ENCODE data around the gene MYO3B. TPM values are rescaled to one million over a fixed set of nuclear protein-coding genes. Genes with fewer than 3 reads are reported as not detected.

The MYO3B gene
- total RNA-seq, 3 donors from 2014 or later (not counting 1 experiment from before 2014, with no cell fraction given): 0.68 to 0.88 (median 0.75) TPM

GRCh38 chr2:170679607-170680079 is 501.7 kb downstream of the MYO3B start:
- no peak overlapping the region for H3K27ac Mint-ChIP-seq
- H3K9me3 ChIP-seq (ENCODE audit: control insufficient read depth, insufficient read depth, low read length): no peaks in the 10 kb centered on the region
- H3K4me3 Mint-ChIP-seq: no peak overlapping the region
- no peaks in the 10 kb centered on the region for H3K36me3 Mint-ChIP-seq
- H3K4me1 ChIP-seq (ENCODE audit: control insufficient read depth, insufficient read depth, low read length): no peaks in the 10 kb centered on the region
- 70% methylated on average over 3 of the region's 5 CpGs for WGBS (ENCODE audit: insufficient coverage)
- TF ChIP-seq CTCF (IDR thresholded peaks at IDR 0.05): no peak
- H3K27ac ChIP-seq (ENCODE audit: low read length): no peak overlapping the region
- no peaks in the 10 kb centered on the region for H3K4me1 Mint-ChIP-seq
- intact Hi-C loops (cut with micrococcal nuclease): no loop called here
- no peak for ATAC-seq
- no peaks in the 10 kb centered on the region for H3K36me3 ChIP-seq (ENCODE audit: control insufficient read depth, insufficient read depth, low read length)
- no peaks in the 10 kb centered on the region for H3K9me3 Mint-ChIP-seq
- H3K27me3 ChIP-seq (ENCODE audit: control insufficient read depth, insufficient read depth, low read length): peaks cover 2% of the 10 kb centered on the region
- peak in 1 of 2 donors; percentile 5 for DNase-seq
- peaks cover 0 to 6% of the 10 kb centered on the region in 2 donors for H3K27me3 Mint-ChIP-seq (ENCODE audit: low read depth in 2 of 2)
- H3K4me3 ChIP-seq (ENCODE audit: low read length): no peak overlapping the region

- Histone ChIP-seq H3K27ac (ENCODE audit: low read length) (no peak overlapping the region), H3K4me3 (ENCODE audit: low read length) (no peak overlapping the region), H3K4me1 (ENCODE audit: control insufficient read depth, insufficient read depth, low read length) (no peaks in the 10 kb centered on the region), H3K9me3 (ENCODE audit: control insufficient read depth, insufficient read depth, low read length) (no peaks in the 10 kb centered on the region), H3K27me3 (ENCODE audit: control insufficient read depth, insufficient read depth, low read length) (peaks cover 2% of the 10 kb centered on the region), H3K36me3 (ENCODE audit: control insufficient read depth, insufficient read depth, low read length) (no peaks in the 10 kb centered on the region)
- no peak overlapping the region for H3K4me3 Mint-ChIP-seq
- no peaks in the 10 kb centered on the region for H3K9me3 Mint-ChIP-seq
- intact Hi-C loops (cut with micrococcal nuclease): no loop called here
- no peaks in the 10 kb centered on the region for H3K36me3 Mint-ChIP-seq
- no peak for ATAC-seq
- no peak for TF ChIP-seq CTCF (IDR thresholded peaks at IDR 0.05)
- DNase-seq: no peak
- H3K4me1 Mint-ChIP-seq: no peaks in the 10 kb centered on the region
- H3K27ac Mint-ChIP-seq: no peak overlapping the region
- WGBS (ENCODE audit: insufficient coverage): 78% methylated on average over 2 of the region's 2 CpGs
- peaks cover 6% of the 10 kb centered on the region in 2 donors for H3K27me3 Mint-ChIP-seq (ENCODE audit: low read depth in 2 of 2)
These were observed 502.4 kb downstream of the MYO3B start for GRCh38 chr2:170680172-170680941.

GRCh38 chr2:170681311-170681710 is 503.4 kb downstream of the MYO3B start:
- no peaks in the 10 kb centered on the region for H3K4me1 Mint-ChIP-seq
- TF ChIP-seq CTCF (IDR thresholded peaks at IDR 0.05): no peak
- H3K27me3 Mint-ChIP-seq (ENCODE audit: low read depth in 2 of 2): peaks cover 10 to 16% of the 10 kb centered on the region in 2 donors
- no peak for ATAC-seq
- Histone ChIP-seq H3K27ac (ENCODE audit: low read length) (no peak overlapping the region), H3K4me1 (ENCODE audit: control insufficient read depth, insufficient read depth, low read length) (no peaks in the 10 kb centered on the region), H3K36me3 (ENCODE audit: control insufficient read depth, insufficient read depth, low read length) (no peaks in the 10 kb centered on the region), H3K9me3 (ENCODE audit: control insufficient read depth, insufficient read depth, low read length) (no peaks in the 10 kb centered on the region), H3K27me3 (ENCODE audit: control insufficient read depth, insufficient read depth, low read length) (peaks cover 2% of the 10 kb centered on the region), H3K4me3 (ENCODE audit: low read length) (no peak overlapping the region)
- WGBS (ENCODE audit: insufficient coverage): 94% methylated on average over 1 of the region's 1 CpG
- no peak for DNase-seq
- intact Hi-C loops (cut with micrococcal nuclease): no loop called here
- H3K4me3 Mint-ChIP-seq: no peak overlapping the region
- H3K36me3 Mint-ChIP-seq: no peaks in the 10 kb centered on the region
- H3K27ac Mint-ChIP-seq: no peak overlapping the region
- H3K9me3 Mint-ChIP-seq: no peaks in the 10 kb centered on the region
